ENCODE results near the gene C3orf22. TPM values are rescaled to one million over a fixed set of nuclear protein-coding genes. Genes with fewer than 3 reads are reported as not detected.

Gene C3orf22
- total and polyA plus RNA-seq, 2 donors (not counting 1 experiment from before 2014, with no cell fraction given) = not detected

GRCh38 chr3:126546013-126546412, 12.7 kb downstream of the C3orf22 start:
- H3K36me3 ChIP-seq (ENCODE audit: control insufficient read depth, insufficient read depth, low read length) = no peaks in the 10 kb centered on the region
- H3K79me2 ChIP-seq (ENCODE audit: control insufficient read depth, insufficient read depth, low read length) = no peaks in the 10 kb centered on the region
- H3K4me2 ChIP-seq (ENCODE audit: extremely low read depth, insufficient read depth, low read length) = no peak overlapping the region
- no peak overlapping the region for H3K9ac ChIP-seq (ENCODE audit: insufficient read depth, low read length)
- no peak for TF ChIP-seq EZH2 (IDR thresholded peaks at IDR 0.05; ENCODE audit: low read length, missing control alignments)
- no peak for TF ChIP-seq CTCF (conservative IDR thresholded peaks at IDR 0.05 in 1 of 2, IDR thresholded peaks at IDR 0.05 in 1 of 2; ENCODE audit: low read depth in 1 of 2, low read length in 2 of 2)
- H4K20me1 ChIP-seq (ENCODE audit: control insufficient read depth, extremely low read depth, insufficient read depth, low read length) = no peaks in the 10 kb centered on the region
- H3K27ac ChIP-seq (ENCODE audit: insufficient read depth, low read length) = no peak overlapping the region
- DNase-seq (ENCODE audit: low read depth in 2 of 2) = no peak
- no peak overlapping the region for H3K4me3 ChIP-seq (replicated peaks in 1 of 4; ENCODE audit: control extremely low read depth in 1 of 4, insufficient read depth in 1 of 4, low read depth in 3 of 4, low read length in 4 of 4)
- peaks cover 5% of the 10 kb centered on the region for H3K4me1 ChIP-seq (ENCODE audit: control insufficient read depth, extremely low read depth, insufficient read depth, low read length)
- no peak overlapping the region for H2AFZ ChIP-seq (ENCODE audit: low read length)
- no peaks in the 10 kb centered on the region for H3K9me3 ChIP-seq (ENCODE audit: control insufficient read depth, insufficient read depth, low read depth, low read length)
- peaks cover 15% of the 10 kb centered on the region for H3K27me3 ChIP-seq (ENCODE audit: control insufficient read depth, insufficient read depth, low read length)

GRCh38 chr3:126545544-126545943, 13.2 kb downstream of the C3orf22 start:
- H3K9me3 ChIP-seq (ENCODE audit: control insufficient read depth, insufficient read depth, low read depth, low read length) = no peaks in the 10 kb centered on the region
- H3K36me3 ChIP-seq (ENCODE audit: control insufficient read depth, insufficient read depth, low read length) = no peaks in the 10 kb centered on the region
- no peak for DNase-seq (ENCODE audit: low read depth in 2 of 2)
- H3K4me1 ChIP-seq (ENCODE audit: control insufficient read depth, extremely low read depth, insufficient read depth, low read length) = peaks cover 7% of the 10 kb centered on the region
- H3K27me3 ChIP-seq (ENCODE audit: control insufficient read depth, insufficient read depth, low read length) = peaks cover 15% of the 10 kb centered on the region
- H3K4me2 ChIP-seq (ENCODE audit: extremely low read depth, insufficient read depth, low read length) = no peak overlapping the region
- no peak overlapping the region for H3K27ac ChIP-seq (ENCODE audit: insufficient read depth, low read length)
- no peak overlapping the region for H3K9ac ChIP-seq (ENCODE audit: insufficient read depth, low read length)
- no peak overlapping the region for H3K4me3 ChIP-seq (replicated peaks in 1 of 4; ENCODE audit: control extremely low read depth in 1 of 4, insufficient read depth in 1 of 4, low read depth in 3 of 4, low read length in 4 of 4)
- TF ChIP-seq EZH2 (IDR thresholded peaks at IDR 0.05; ENCODE audit: low read length, missing control alignments) = no peak
- TF ChIP-seq CTCF (conservative IDR thresholded peaks at IDR 0.05 in 1 of 2, IDR thresholded peaks at IDR 0.05 in 1 of 2; ENCODE audit: low read depth in 1 of 2, low read length in 2 of 2) = no peak
- H4K20me1 ChIP-seq (ENCODE audit: control insufficient read depth, extremely low read depth, insufficient read depth, low read length) = no peaks in the 10 kb centered on the region
- H2AFZ ChIP-seq (ENCODE audit: low read length) = no peak overlapping the region
- no peaks in the 10 kb centered on the region for H3K79me2 ChIP-seq (ENCODE audit: control insufficient read depth, insufficient read depth, low read length)

- TF ChIP-seq CTCF (conservative IDR thresholded peaks at IDR 0.05 in 1 of 2, IDR thresholded peaks at IDR 0.05 in 1 of 2; ENCODE audit: low read depth in 1 of 2, low read length in 2 of 2) (no peak), EZH2 (IDR thresholded peaks at IDR 0.05; ENCODE audit: low read length, missing control alignments) (no peak)
- H3K36me3 ChIP-seq (ENCODE audit: control insufficient read depth, insufficient read depth, low read length) = no peaks in the 10 kb centered on the region
- DNase-seq (ENCODE audit: low read depth in 2 of 2) = no peak
- H2AFZ ChIP-seq (ENCODE audit: low read length) = no peak overlapping the region
- no peak overlapping the region for H3K4me3 ChIP-seq (replicated peaks in 1 of 4; ENCODE audit: control extremely low read depth in 1 of 4, insufficient read depth in 1 of 4, low read depth in 3 of 4, low read length in 4 of 4)
- no peaks in the 10 kb centered on the region for H3K9me3 ChIP-seq (ENCODE audit: control insufficient read depth, insufficient read depth, low read depth, low read length)
- H3K79me2 ChIP-seq (ENCODE audit: control insufficient read depth, insufficient read depth, low read length) = no peaks in the 10 kb centered on the region
- H3K27me3 ChIP-seq (ENCODE audit: control insufficient read depth, insufficient read depth, low read length) = peaks cover 15% of the 10 kb centered on the region
- H3K9ac ChIP-seq (ENCODE audit: insufficient read depth, low read length) = no peak overlapping the region
- H3K4me1 ChIP-seq (ENCODE audit: control insufficient read depth, extremely low read depth, insufficient read depth, low read length) = peaks cover 13% of the 10 kb centered on the region
- H3K4me2 ChIP-seq (ENCODE audit: extremely low read depth, insufficient read depth, low read length) = no peak overlapping the region
- H3K27ac ChIP-seq (ENCODE audit: insufficient read depth, low read length) = no peak overlapping the region
- no peaks in the 10 kb centered on the region for H4K20me1 ChIP-seq (ENCODE audit: control insufficient read depth, extremely low read depth, insufficient read depth, low read length)
These were observed 14.0 kb downstream of the C3orf22 start for GRCh38 chr3:126544596-126545281.
